ENCODE measurements around the gene EMILIN3.
A peak's percentile ranks its signal among the peaks of the same experiment; 100 is the strongest.

EMILIN3 gene

GRCh38 chr20:41361757-41362747 lies 4.6 kb downstream of the EMILIN3 start:
- peak; percentile 72 for DNase-seq

- DNase-seq = no peak
These were observed 5.5 kb downstream of the EMILIN3 start for GRCh38 chr20:41360831-41361756.

GRCh38 chr20:41359541-41360011 lies 7.0 kb downstream of the EMILIN3 start:
- peak; percentile 61 for DNase-seq

GRCh38 chr20:41358717-41359116 lies 7.9 kb downstream of the EMILIN3 start:
- no peak for DNase-seq

GRCh38 chr20:41358230-41358629 lies 8.4 kb downstream of the EMILIN3 start:
- no peak for DNase-seq

- no peak for DNase-seq
These were observed 9.0 kb downstream of the EMILIN3 start for GRCh38 chr20:41357424-41358163.

- no peak for DNase-seq
These were observed 9.7 kb downstream of the EMILIN3 start for GRCh38 chr20:41356951-41357350.

GRCh38 chr20:41355598-41356203 lies 10.9 kb downstream of the EMILIN3 start:
- no peak for DNase-seq

GRCh38 chr20:41355192-41355591 lies 11.4 kb downstream of the EMILIN3 start:
- DNase-seq = no peak

- no peak for DNase-seq
These were observed 13.1 kb downstream of the EMILIN3 start for GRCh38 chr20:41353530-41353929.

- DNase-seq = no peak
These were observed 14.0 kb downstream of the EMILIN3 start for GRCh38 chr20:41352666-41353065.

- no peak for DNase-seq
These were observed 14.5 kb downstream of the EMILIN3 start for GRCh38 chr20:41352106-41352505.

- DNase-seq = no peak
These were observed 16.1 kb downstream of the EMILIN3 start for GRCh38 chr20:41350408-41350962.

- DNase-seq = no peak
These were observed 16.7 kb downstream of the EMILIN3 start for GRCh38 chr20:41349943-41350342.

GRCh38 chr20:41349266-41349665 lies 17.4 kb downstream of the EMILIN3 start:
- DNase-seq = no peak

- DNase-seq = no peak
These were observed 18.0 kb downstream of the EMILIN3 start for GRCh38 chr20:41348430-41349172.

GRCh38 chr20:41347523-41348429 lies 18.8 kb downstream of the EMILIN3 start:
- no peak for DNase-seq

- DNase-seq = no peak
These were observed 20.9 kb downstream of the EMILIN3 start for GRCh38 chr20:41345729-41346067.

GRCh38 chr20:41344938-41345728 lies 21.5 kb downstream of the EMILIN3 start:
- no peak for DNase-seq

All from RPMI8226 (cell line).